Hepatocyte (in vitro differentiated cells): Measurements from ENCODE around the gene HLA-DQB1.
"Not testable (repeated sequence)": the region's sequence is repeated elsewhere in the genome, so short reads cannot be mapped to it uniquely, and the experiment has no call there.

ENCODE experiments used
- EZH2 ChIP-seq: fragments of 200-600 bp; sonication (generic); IDR thresholded peaks from 2 replicates; pipeline ENCODE4 v1.6.1; 2016; ENCODE audit warnings: antibody characterized with exemption, mild to moderate bottlenecking, borderline replicate concordance
- EZH2phosphoT487 ChIP-seq: fragments of 200-600 bp; sonication (generic); IDR thresholded peaks from one replicate; pipeline ENCODE4 v1.6.1; 2018; ENCODE audit warnings: antibody characterized with exemption, mild to moderate bottlenecking, low read depth, moderate library complexity; ENCODE audit not compliant: unreplicated experiment, severe bottlenecking
- TF ChIP-seq, protein P1 (sequence below): fragments of 200-600 bp; sonication (generic); IDR thresholded peaks from 2 replicates; pipeline ENCODE4 v1.5.1; 2016; ENCODE audit warnings: antibody characterized with exemption, mild to moderate bottlenecking; ENCODE audit not compliant: poor library complexity

DNA sequence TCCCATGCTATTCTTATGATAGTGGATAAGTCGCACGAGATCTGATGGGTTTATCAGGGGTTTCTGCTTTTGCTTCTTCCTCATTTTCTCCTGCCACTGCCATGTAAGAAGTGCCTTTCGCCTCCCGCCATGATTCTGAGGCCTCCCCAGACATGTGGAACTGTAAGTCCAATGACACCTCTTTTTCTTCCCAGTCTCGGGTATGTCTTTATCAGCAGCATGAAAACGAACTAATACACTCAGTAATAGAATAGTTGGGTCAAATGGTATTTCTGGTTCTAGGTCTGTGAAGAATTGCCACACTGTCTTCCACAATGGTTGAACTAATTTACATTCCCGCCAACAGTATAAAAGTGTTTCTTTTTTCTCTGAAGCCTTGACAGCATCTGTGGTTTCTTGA lies 7.7 kb upstream of the HLA-DQB1 start:
- TF ChIP-seq, protein P1, sequence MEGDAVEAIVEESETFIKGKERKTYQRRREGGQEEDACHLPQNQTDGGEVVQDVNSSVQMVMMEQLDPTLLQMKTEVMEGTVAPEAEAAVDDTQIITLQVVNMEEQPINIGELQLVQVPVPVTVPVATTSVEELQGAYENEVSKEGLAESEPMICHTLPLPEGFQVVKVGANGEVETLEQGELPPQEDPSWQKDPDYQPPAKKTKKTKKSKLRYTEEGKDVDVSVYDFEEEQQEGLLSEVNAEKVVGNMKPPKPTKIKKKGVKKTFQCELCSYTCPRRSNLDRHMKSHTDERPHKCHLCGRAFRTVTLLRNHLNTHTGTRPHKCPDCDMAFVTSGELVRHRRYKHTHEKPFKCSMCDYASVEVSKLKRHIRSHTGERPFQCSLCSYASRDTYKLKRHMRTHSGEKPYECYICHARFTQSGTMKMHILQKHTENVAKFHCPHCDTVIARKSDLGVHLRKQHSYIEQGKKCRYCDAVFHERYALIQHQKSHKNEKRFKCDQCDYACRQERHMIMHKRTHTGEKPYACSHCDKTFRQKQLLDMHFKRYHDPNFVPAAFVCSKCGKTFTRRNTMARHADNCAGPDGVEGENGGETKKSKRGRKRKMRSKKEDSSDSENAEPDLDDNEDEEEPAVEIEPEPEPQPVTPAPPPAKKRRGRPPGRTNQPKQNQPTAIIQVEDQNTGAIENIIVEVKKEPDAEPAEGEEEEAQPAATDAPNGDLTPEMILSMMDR = not testable (repeated sequence)
- TF ChIP-seq EZH2phosphoT487, EZH2: not testable (repeated sequence)
